GM18951 (cell line): ENCODE measurements around the gene ANO2.

Experiments used
- POLR2A ChIP-seq: IDR thresholded peaks from 4 replicates; pipeline ENCODE4 v1.6.1; 2011; ENCODE audit warnings: mild to moderate bottlenecking; ENCODE audit not compliant: insufficient read length, insufficient read depth; ENCODE audit errors: extremely low read depth
- in situ Hi-C: fragments of 300-500 bp; cut with MboI; formaldehyde crosslinking; loops from one replicate; pipeline ENCODE4 v1.12.0; 2022; ENCODE audit warnings: low sequenced_read_pairs, mixed read lengths, inconsistent platforms; ENCODE audit not compliant: unreplicated experiment

ANO2 gene

GRCh38 chr12:5522432-5523335 lies 422.4 kb downstream of the ANO2 start:
- no peak for TF ChIP-seq POLR2A
- in situ Hi-C loops, result no loop called here

GRCh38 chr12:5521456-5522325 lies 423.4 kb downstream of the ANO2 start:
- TF ChIP-seq POLR2A, result no peak
- in situ Hi-C loops, result no loop called here

DNA sequence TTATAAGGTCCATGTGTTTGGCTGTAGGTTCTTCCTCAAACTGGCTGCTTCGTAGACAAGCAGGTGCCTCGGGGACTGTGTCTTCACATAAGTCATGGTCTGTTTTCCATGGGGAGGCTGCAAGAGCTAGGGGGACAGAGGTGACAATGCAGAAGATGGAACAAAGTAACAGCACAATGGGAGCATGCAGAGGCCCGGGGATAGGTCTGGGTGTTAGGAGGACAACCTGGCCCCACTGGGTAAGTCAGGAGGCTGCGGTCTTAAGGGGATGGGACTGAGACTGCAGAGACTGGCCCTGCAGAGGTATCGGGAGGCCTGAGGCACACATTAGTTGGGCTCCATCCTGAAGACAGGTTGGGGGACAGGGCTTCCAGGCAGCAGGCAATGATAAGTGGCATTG lies 424.2 kb downstream of the ANO2 start:
- TF ChIP-seq POLR2A, result no peak
- in situ Hi-C loops, result no loop called here

DNA sequence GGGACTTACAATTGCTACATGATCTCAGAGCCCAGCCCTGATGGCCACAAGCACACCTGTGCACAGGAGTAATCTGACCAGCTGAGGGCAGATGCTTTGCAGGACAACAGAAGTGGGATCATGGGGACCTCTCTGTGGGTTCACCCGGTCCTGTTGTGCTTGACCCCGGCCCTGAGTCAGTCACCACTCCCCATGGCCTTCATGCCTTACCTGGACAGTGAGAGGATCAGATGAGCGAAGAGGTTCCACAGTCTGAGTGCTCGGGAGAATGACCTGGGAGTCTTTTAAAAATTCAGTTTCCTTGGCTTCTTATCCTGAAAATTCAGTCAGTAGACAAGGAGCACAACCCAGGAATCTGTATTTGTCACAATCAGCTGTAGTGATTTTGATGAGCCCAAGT lies 425.0 kb downstream of the ANO2 start:
- TF ChIP-seq POLR2A, result no peak
- in situ Hi-C loops, result no loop called here

GRCh38 chr12:5518584-5519365 lies 426.3 kb downstream of the ANO2 start:
- in situ Hi-C loops, result no loop called here

DNA sequence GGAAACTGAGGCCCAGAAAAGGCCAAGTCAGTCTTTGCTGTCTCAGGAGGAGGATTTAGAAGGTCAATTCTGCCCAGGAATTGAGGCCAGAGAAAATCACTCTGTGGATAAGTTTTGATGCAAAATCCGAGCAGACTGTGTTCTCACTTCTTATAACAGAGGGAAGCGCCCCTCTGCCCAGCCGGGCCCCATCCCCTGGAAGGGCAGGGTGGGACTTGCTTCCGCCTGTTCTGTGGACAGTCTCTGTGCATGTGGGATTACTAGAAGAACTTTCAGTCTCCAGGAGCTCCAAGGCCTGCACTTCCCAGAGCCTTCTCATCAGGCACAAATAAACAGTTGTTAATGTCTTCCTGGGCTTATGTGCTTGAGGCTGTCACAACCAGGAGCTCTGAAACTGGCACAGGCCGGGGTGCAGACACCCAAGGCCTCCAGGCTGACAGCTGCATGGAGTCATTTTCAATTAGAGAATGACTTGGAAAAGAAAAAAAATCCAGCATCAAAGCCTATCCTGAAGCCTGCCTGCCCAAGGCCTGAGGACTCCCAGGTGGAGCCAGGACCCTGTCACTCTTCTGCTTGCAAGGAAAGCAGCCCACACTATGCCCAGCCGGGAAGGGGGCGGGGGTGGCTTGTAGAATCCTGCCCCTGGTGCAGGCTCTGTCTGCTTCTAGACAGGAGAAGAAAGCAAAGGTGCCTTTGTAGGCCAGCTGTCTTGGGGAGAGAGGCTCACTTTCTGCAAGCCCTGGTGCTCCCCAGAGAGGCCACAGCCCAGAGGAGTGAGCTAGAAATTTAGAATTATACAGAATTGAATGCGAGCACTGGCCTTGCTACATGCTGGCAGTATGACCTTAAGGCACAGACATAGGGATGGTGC lies 428.5 kb downstream of the ANO2 start:
- TF ChIP-seq POLR2A, result no peak
- in situ Hi-C loops, result no loop called here

More at GRCh38 chr12:5518584-5519365, 426.3 kb downstream of the ANO2 start:
- TF ChIP-seq POLR2A, result no peak

- in situ Hi-C loops, result no loop called here
- TF ChIP-seq POLR2A, result no peak
Observed at GRCh38 chr12:5515458-5515857, 429.6 kb downstream of the ANO2 start.

- TF ChIP-seq POLR2A, result no peak
- in situ Hi-C loops, result no loop called here
Observed at GRCh38 chr12:5514545-5514944, 430.5 kb downstream of the ANO2 start.

DNA sequence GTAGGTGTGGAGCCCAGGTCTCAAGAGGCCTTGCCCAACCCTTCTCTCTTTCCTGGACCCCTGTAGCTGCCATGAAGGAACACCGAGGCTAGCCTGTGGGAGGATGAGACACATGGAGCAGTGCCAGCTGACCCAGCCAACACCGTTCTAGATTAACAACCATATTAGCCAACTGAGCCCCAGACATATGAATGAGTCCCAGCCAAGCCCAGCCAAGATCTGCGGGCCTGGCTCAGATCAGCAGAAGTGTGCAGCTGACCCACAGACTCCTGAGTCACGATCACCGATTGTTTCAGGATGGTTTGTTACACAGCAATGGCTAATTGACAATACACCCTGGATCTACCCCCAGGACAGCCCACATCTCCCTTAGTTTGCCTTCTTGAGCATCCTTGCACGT lies 431.0 kb downstream of the ANO2 start:
- in situ Hi-C loops, result no loop called here
- TF ChIP-seq POLR2A, result no peak

GRCh38 chr12:5513406-5513805 lies 431.7 kb downstream of the ANO2 start:
- in situ Hi-C loops, result no loop called here
- TF ChIP-seq POLR2A, result no peak
